ENCODE measurements around the gene GATM.

GRCh38 chr15:45371546-45371945 is 6.8 kb downstream of the GATM start:
- TF ChIP-seq CTCF (IDR thresholded peaks at IDR 0.05; ENCODE audit: poor library complexity) (no peak), EZH2 (IDR thresholded peaks at IDR 0.05; ENCODE audit: borderline replicate concordance) (no peak)
